KMS-11 (cell line): ENCODE data around the gene MSI2.

Experiments
- H2AFZ ChIP-seq: fragments of 200-600 bp; sonication (generic); 2 replicates; pipeline ENCODE4 v1.6.1; 2016; ENCODE audit warnings: antibody characterized with exemption, mixed run types, low read depth
- H3K27ac ChIP-seq: fragments of 200-600 bp; sonication (generic); 2 replicates; pipeline ENCODE4 v1.6.1; 2016; ENCODE audit warnings: mild to moderate bottlenecking, mixed run types
- H3K27me3 ChIP-seq: fragments of 200-600 bp; sonication (generic); 2 replicates; pipeline ENCODE4 v1.6.1; 2017; ENCODE audit warnings: mild to moderate bottlenecking, low read depth, mixed run types, moderate library complexity; ENCODE audit not compliant: insufficient read depth
- H3K36me3 ChIP-seq: fragments of 200-600 bp; sonication (generic); 2 replicates; pipeline ENCODE4 v1.6.1; 2017; ENCODE audit warnings: mild to moderate bottlenecking, mixed run types; ENCODE audit not compliant: insufficient read depth
- H3K4me1 ChIP-seq: fragments of 200-600 bp; sonication (generic); 2 replicates; pipeline ENCODE4 v1.6.1; 2016; ENCODE audit warnings: mild to moderate bottlenecking, low read depth, mixed run types; ENCODE audit not compliant: poor library complexity, severe bottlenecking
- H3K4me2 ChIP-seq: fragments of 200-600 bp; sonication (generic); 2 replicates; pipeline ENCODE4 v1.7.0; 2016; ENCODE audit warnings: mild to moderate bottlenecking, mixed run types
- H3K4me3 ChIP-seq: fragments of 200-600 bp; sonication (generic); IDR thresholded peaks from 2 replicates; pipeline ENCODE4 v1.6.1; 2017; ENCODE audit warnings: low read depth, low read length, mixed read lengths; ENCODE audit not compliant: insufficient read depth
- H3K79me2 ChIP-seq: fragments of 200-600 bp; sonication (generic); 2 replicates; pipeline ENCODE4 v1.6.1; 2016; ENCODE audit warnings: low read depth, mixed run types; ENCODE audit not compliant: insufficient read depth
- H3K9ac ChIP-seq: fragments of 200-600 bp; sonication (generic); 2 replicates; pipeline ENCODE4 v1.6.1; 2016; ENCODE audit warnings: mild to moderate bottlenecking, mixed run types
- H4K20me1 ChIP-seq: fragments of 200-600 bp; sonication (generic); 2 replicates; pipeline ENCODE4 v1.6.1; 2016; ENCODE audit warnings: mild to moderate bottlenecking, mixed run types; ENCODE audit not compliant: insufficient read depth
- CTCF ChIP-seq: fragments of 200-600 bp; sonication (generic); conservative IDR thresholded peaks from 2 replicates; pipeline ENCODE4 v1.6.1; 2017; ENCODE audit warnings: low read depth, mild to moderate bottlenecking, antibody characterized with exemption, low read length, moderate library complexity, mixed read lengths

Gene MSI2

DNA sequence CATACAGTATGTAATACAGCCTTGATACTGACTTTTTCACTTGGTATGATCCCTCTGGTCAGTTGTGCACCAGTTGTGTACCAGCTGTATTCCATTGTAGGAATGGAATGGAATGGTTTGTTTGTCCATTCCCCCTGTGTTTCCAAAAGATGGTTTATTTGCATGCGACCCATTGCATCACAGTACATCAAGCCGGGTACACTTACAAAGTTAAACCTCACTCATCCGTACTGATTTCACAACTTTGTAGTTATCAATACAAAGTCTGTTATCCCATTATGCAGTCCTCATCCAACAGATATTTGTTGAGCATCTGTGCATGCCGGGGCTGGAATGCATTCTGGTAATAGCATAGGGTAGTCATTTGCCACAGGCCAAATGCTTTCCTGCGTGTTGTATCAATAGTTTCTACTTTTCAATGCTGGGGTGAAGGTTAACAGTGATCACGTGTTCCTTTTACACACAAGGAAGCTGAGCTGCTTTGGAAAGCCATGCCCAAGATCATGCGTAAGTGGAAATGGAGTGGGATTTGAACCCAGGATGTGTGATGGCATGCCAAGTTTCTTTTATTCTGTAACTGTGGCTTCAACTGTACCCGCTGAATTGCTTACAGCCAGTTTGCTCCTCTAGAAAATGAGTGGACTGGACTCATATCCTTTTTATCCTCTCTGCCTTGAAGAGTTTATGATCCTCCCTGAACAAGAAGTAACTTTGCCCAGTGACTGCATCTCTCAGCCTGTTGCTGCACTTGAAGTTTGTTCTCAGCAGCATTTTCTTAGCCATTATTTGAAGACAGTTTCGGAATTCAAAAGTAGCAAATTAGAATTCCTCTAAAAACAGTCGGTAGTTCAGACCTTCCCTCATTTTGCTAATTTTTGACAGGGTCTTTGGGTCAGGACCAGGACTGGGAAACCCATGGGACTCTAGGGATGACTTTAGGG, 260.2 kb downstream of the MSI2 start:
- peaks cover 46% of the 10 kb centered on the region; the same call in 1 of the 2 replicates for H3K79me2 ChIP-seq
- H3K4me1 ChIP-seq = peaks cover 54% of the 10 kb centered on the region
- no peaks in the 10 kb centered on the region for H4K20me1 ChIP-seq
- no peak overlapping the region for H3K4me2 ChIP-seq
- H3K27me3 ChIP-seq = no peaks in the 10 kb centered on the region
- no peak overlapping the region for H2AFZ ChIP-seq
- no peak for TF ChIP-seq CTCF
- H3K9ac ChIP-seq = no peak overlapping the region
- no peak overlapping the region for H3K27ac ChIP-seq
- no peaks in the 10 kb centered on the region for H3K36me3 ChIP-seq
- H3K4me3 ChIP-seq = no peak overlapping the region

- no peak overlapping the region for H3K4me2 ChIP-seq
Observed at GRCh38 chr17:57517273-57517631, 260.9 kb downstream of the MSI2 start.

DNA sequence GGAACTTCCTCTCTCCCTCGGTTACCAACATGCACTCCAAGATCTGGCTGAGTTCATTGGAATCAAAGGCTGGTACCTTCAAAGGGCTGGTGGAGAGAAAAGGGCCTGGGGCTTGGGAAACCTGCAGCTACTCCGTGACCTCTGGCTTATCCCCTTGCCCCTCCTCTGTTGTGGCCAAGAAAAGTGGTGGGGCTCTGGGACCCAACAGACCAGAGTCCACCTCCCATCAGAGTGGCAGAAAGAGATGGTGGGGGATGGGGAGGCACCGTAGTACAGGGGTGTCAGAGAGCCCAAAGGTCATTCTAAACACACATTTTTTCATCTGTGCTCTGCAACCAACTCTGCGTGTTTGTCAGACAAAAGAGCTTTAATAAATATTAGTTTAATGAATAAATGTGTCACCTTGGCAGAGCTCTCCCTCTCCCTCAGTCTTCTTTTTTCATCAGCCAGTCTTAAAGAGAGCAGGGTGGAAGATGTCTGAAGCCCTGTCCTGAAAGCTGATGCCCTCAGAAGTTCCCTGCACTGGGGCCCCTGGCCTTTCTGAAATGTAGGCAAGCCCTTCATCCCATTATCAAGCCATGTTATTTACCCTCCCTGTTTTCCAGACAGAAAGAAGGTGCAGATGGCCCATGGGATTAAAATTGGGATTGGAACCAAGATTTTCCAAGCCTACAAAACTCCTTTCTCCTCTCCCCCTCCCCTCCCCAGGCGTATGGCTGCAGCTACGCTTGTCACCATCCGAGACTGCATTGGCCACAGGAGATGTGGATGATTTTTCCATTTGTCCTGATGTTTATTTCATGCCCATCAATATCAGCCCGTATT, 261.5 kb downstream of the MSI2 start:
- H2AFZ ChIP-seq = no peak overlapping the region
- no peak for TF ChIP-seq CTCF
- H3K36me3 ChIP-seq = no peaks in the 10 kb centered on the region
- H3K27ac ChIP-seq = no peak overlapping the region
- H3K27me3 ChIP-seq = no peaks in the 10 kb centered on the region
- peaks cover 42% of the 10 kb centered on the region for H3K4me1 ChIP-seq
- no peak overlapping the region for H3K4me2 ChIP-seq
- H4K20me1 ChIP-seq = no peaks in the 10 kb centered on the region
- H3K4me3 ChIP-seq = no peak overlapping the region
- no peak overlapping the region for H3K9ac ChIP-seq
- peaks cover 38% of the 10 kb centered on the region; the same call in 1 of the 2 replicates for H3K79me2 ChIP-seq

More at GRCh38 chr17:57517273-57517631, 260.9 kb downstream of the MSI2 start:
- Histone ChIP-seq H3K9ac (no peak overlapping the region), H3K36me3 (no peaks in the 10 kb centered on the region), H4K20me1 (no peaks in the 10 kb centered on the region), H3K79me2 (peaks cover 41% of the 10 kb centered on the region; the same call in 1 of the 2 replicates), H3K27ac (no peak overlapping the region), H2AFZ (no peak overlapping the region), H3K4me3 (no peak overlapping the region), H3K4me1 (peaks cover 47% of the 10 kb centered on the region), H3K27me3 (no peaks in the 10 kb centered on the region)
- no peak for TF ChIP-seq CTCF

- Histone ChIP-seq H3K36me3 (no peaks in the 10 kb centered on the region), H4K20me1 (no peaks in the 10 kb centered on the region), H3K4me3 (no peak overlapping the region), H2AFZ (no peak overlapping the region), H3K4me1 (peaks cover 43% of the 10 kb centered on the region), H3K79me2 (peaks cover 29% of the 10 kb centered on the region; the same call in 1 of the 2 replicates), H3K4me2 (no peak overlapping the region), H3K27ac (no peak overlapping the region), H3K9ac (no peak overlapping the region), H3K27me3 (no peaks in the 10 kb centered on the region)
- no peak for TF ChIP-seq CTCF
Observed at GRCh38 chr17:57518587-57519581, 262.6 kb downstream of the MSI2 start.
